ENCODE data around the gene NTSR2.

Gene NTSR2

DNA sequence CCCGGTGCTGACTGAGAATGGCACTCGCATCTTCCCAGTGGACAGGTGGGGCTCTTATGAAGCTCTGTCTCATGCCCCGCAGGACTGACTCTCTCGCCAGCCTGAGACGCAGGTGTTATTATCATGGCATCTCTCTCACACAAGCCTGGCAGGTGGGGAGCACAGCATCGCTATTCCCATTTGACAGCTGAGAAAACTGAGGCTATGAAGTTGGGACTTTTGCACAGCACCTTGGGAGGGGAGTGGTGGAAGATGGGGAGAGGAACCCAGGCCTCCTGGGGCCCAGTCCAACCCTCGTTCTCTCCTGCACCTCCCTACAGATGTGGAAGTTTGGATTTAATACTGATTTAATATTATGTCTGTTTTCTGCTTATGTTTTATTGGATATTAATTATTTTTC lies 9.0 kb upstream of the NTSR2 start:
- TF ChIP-seq ZNF274 (IDR thresholded peaks at IDR 0.05; ENCODE audit: low read depth, low read length), result no peak
- H3K4me3 ChIP-seq (ENCODE audit: low read length), result no peak overlapping the region

GRCh38 chr2:11678306-11678960 lies 8.4 kb upstream of the NTSR2 start:
- H3K4me3 ChIP-seq (ENCODE audit: low read length), result no peak overlapping the region
- TF ChIP-seq ZNF274 (IDR thresholded peaks at IDR 0.05; ENCODE audit: low read depth, low read length), result no peak

DNA sequence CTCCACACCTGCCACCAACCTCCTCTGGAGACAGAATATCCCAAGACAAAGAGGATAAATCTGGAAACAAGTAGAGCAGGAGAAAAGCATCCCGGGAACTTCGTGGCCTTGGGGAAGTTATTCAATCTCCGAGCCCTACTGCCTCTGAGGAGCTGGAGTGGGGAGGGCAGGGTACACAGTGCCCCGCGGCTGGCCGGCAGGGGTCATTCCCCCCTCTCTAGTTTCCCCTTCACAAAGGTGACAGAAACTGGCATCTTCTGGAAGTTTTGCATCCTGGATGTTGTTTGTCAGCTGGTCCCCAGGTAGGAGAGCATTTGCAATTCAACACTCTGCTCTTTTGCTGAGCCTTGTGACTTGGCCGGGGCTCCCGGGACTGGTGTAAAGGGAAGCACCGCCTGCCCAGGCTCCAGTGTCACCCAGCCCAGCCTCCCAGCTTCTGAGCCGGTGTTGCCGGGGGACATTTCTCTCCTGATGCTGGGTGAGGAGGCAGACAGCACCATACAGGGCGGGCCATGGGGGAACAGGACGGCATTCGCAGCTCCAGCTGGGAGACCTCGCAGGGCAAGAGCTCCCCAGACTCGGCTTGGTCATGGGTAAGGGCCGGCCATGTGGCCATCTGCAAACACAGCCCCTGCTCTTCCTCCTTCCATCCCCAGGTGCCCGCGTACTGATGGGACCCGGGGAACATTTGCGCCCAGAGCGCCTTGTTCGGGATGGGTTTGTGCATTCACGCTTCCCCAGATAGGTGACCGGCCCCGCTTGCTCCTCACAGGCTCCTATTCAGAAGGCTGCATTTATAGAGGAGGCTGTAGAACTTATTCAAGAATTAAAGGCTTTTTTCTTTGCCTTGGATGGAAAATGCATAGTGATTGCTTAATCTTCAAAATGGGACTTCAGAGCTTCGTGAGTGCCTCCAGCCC lies 7.4 kb upstream of the NTSR2 start:
- no peak overlapping the region for H3K4me3 ChIP-seq (ENCODE audit: low read length)
- no peak for TF ChIP-seq ZNF274 (IDR thresholded peaks at IDR 0.05; ENCODE audit: low read depth, low read length)

DNA sequence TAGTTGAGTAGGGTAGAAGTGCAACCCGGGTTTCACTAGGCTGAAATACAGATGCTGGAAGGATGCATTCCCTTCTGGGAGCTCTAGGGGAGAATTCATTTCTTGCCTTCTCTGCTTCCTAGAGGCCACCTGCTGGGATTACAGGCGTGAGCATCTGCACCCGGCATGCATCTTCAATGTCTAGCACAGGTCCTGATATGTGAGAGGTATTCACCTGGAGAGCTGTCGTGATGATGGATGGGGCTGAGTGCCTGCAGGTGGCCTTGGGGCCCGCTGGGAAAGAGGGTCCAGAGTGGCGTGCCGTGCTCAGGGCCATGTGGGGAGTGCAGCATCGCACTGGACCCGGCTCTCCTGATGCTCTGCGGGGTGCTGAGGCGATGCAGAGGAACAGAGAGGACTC lies 6.6 kb upstream of the NTSR2 start:
- no peak overlapping the region for H3K4me3 ChIP-seq (ENCODE audit: low read length)
- TF ChIP-seq ZNF274 (IDR thresholded peaks at IDR 0.05; ENCODE audit: low read depth, low read length), result no peak

DNA sequence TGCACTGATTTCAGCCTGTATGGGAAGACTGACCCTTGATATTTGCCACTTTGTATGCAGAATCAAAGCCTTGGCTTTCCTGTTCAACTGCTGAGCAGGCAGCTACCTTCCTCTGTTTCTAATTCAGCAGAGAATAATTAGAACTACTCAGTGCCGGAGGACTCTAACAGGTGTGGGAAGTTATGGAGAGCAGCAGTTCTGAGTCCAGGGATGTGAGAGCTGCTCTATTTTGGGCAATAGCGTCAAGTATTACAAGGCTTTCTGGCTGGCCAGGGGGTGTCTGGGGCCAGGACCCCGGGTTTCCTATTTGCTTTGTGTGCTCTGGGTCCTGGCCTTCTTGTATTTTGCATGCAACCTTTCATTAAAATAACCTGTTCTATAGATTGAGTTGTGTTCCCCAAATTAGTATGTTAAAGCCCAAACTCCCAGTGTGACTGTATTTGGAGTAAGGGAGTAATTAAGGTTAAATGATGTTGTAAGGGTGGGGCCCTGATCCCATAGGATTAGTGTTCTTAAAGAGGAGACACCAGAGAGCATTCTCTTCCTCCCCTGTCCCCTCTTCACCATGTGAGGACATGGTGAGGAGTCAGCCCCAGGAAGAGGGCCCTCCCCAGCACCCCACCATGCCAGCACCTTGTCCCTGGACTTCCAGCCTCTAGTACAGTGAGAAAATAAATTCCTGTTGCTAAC lies 5.6 kb upstream of the NTSR2 start:
- TF ChIP-seq ZNF274 (IDR thresholded peaks at IDR 0.05; ENCODE audit: low read depth, low read length), result no peak

GRCh38 chr2:11674983-11675382 lies 5.0 kb upstream of the NTSR2 start:
- TF ChIP-seq ZNF274 (IDR thresholded peaks at IDR 0.05; ENCODE audit: low read depth, low read length), result no peak
- no peak overlapping the region for H3K4me3 ChIP-seq (ENCODE audit: low read length)

More for the DNA sequence above, 5.6 kb upstream of the NTSR2 start:
- no peak overlapping the region for H3K4me3 ChIP-seq (ENCODE audit: low read length)

GRCh38 chr2:11672407-11672806 lies 2.4 kb upstream of the NTSR2 start:
- no peak for TF ChIP-seq ZNF274 (IDR thresholded peaks at IDR 0.05; ENCODE audit: low read depth, low read length)
- H3K4me3 ChIP-seq (ENCODE audit: low read length), result no peak overlapping the region

GRCh38 chr2:11667866-11668637 lies 1.9 kb downstream of the NTSR2 start:
- H3K4me3 ChIP-seq (ENCODE audit: low read length), result no peak overlapping the region
- no peak for TF ChIP-seq ZNF274 (IDR thresholded peaks at IDR 0.05; ENCODE audit: low read depth, low read length)

DNA sequence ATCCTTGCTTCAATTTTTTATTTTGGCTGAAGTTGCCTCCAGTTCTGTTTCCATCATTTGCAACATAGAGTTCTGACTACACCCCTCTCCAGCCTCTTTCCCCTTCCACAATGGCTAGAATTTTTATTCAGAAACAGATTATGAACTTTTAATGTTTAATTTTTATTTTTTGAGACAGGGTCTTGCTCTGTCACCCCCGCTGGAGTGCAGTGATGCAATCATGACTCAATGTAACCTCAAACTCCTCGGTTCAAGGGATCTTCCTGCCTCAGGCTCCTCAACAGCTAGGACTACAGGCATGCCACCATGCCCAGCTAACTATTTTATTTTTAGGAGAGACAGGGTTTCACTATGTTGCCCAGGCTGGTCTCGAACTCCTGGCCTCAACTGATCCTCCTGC lies 2.8 kb downstream of the NTSR2 start:
- no peak overlapping the region for H3K4me3 ChIP-seq (ENCODE audit: low read length)
- no peak for TF ChIP-seq ZNF274 (IDR thresholded peaks at IDR 0.05; ENCODE audit: low read depth, low read length)

DNA sequence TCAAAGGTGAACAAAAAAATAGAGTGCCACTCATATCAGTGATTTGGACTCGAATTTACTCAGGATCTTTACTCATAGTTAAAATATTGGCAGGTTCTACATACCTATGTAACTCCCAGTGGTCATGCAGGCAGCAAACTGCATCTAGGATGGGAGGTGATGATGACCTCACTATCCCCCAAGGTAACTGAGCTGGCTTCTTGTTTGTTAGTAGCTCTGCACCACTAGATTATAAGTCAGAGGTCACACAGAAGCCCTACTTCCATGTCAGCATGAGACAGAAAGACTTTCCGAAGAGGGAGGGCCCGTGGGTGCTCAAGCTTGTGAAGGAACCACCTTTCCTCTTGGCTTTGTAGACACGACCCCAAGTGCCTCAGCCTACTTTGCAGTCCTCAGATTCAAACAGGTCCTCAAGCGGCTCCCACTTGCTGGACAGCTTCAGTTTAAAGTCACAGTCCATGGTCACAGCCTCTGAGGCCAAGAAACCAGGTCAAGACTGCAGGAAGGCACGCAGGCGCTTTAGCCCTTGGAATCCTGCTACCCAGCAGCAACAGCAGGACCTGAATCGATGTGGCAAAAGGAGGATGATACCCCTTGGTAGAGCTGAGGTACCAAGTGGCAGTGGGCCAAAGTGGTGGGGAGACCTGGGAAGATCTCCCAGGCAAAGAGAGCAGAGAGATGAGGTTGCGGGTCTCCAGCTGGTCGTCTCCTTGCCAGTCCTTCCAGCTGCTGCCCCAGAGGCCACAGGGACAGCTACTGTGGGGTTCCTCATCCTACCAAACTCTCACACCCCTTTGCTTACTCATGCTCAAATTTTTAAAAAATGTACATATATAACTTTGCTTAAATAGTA lies 4.3 kb downstream of the NTSR2 start:
- no peak overlapping the region for H3K4me3 ChIP-seq (ENCODE audit: low read length)
- TF ChIP-seq ZNF274 (IDR thresholded peaks at IDR 0.05; ENCODE audit: low read depth, low read length), result no peak

GRCh38 chr2:11665028-11665427 lies 5.0 kb downstream of the NTSR2 start:
- no peak for TF ChIP-seq ZNF274 (IDR thresholded peaks at IDR 0.05; ENCODE audit: low read depth, low read length)
- no peak overlapping the region for H3K4me3 ChIP-seq (ENCODE audit: low read length)

DNA sequence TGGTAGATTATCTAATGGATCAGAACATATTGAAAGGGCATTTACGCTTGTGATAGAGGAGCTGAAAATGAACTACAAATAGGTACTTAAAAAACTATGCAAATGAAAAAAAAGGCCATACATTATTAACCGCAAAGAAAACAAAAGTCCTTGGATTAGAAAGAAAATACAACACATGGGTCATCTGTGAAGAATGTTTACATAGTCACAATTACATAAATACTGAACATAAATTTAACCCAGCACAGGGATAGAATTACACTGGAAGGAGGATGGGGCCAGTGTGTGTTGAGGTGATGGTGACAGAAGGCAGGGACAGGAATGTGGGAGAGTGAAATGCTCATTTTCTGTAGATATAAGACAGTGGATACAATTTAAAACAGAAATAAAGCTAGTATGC lies 6.6 kb downstream of the NTSR2 start:
- no peak for TF ChIP-seq ZNF274 (IDR thresholded peaks at IDR 0.05; ENCODE audit: low read depth, low read length)
- H3K4me3 ChIP-seq (ENCODE audit: low read length), result no peak overlapping the region

GRCh38 chr2:11662882-11663281 lies 7.1 kb downstream of the NTSR2 start:
- no peak for TF ChIP-seq ZNF274 (IDR thresholded peaks at IDR 0.05; ENCODE audit: low read depth, low read length)
- no peak overlapping the region for H3K4me3 ChIP-seq (ENCODE audit: low read length)

All from GM08714 (cell line).